H1 (cell line): ENCODE results near the gene LIPA. TPM values are rescaled to one million over a fixed set of nuclear protein-coding genes. Genes with fewer than 3 reads are reported as not detected.

Experiments
- CTCF ChIA-PET: fragments of 300-600 bp; sonication (Branson Sonifier 250); formaldehyde crosslinking; loops from one replicate; lab custom pipeline; 2021; ENCODE audit not compliant: partially characterized antibody; lab: Charles Lee
- POLR2A ChIA-PET: fragments of 300-600 bp; sonication (Branson Sonifier 250); formaldehyde crosslinking; loops from one replicate; lab custom pipeline; 2021; ENCODE audit warnings: inconsistent platforms; ENCODE audit not compliant: partially characterized antibody; lab: Charles Lee
- DNase-seq, 2 experiments: peaks; one replicate each; pipeline versions ENCODE4 v3.0.0 to v3.0.0-alpha.2; 2010 to 2022; ENCODE audit warnings: low spot score in 2 of 2, low read depth in 1 of 2, mixed read lengths in 1 of 2
- FAIRE-seq: peaks from 2 replicates; lab custom pipeline; 2011; peaks lifted over from hg19 to GRCh38; lab: Jason Lieb, UNC
- H2AFZ ChIP-seq: 2 replicates; pipeline ENCODE4 v1.8.1; 2012; ENCODE audit warnings: low read length, inconsistent platforms
- H2AK5ac ChIP-seq: 2 replicates; pipeline ENCODE4 v1.6.1; 2013; ENCODE audit warnings: low read depth, low read length
- H2BK120ac ChIP-seq: replicated peaks from 2 replicates; pipeline ENCODE3; 2013; ENCODE audit warnings: low read depth, low read length, inconsistent platforms
- H2BK12ac ChIP-seq: 2 replicates; pipeline ENCODE4 v1.6.1; 2013; ENCODE audit warnings: low read depth, low read length
- H2BK15ac ChIP-seq: 2 replicates; pipeline ENCODE4 v1.6.1; 2013; ENCODE audit warnings: low read length
- H2BK20ac ChIP-seq: 2 replicates; pipeline ENCODE4 v1.6.1; 2013; ENCODE audit warnings: low read length
- H2BK5ac ChIP-seq: 2 replicates; pipeline ENCODE4 v1.6.1; 2013; ENCODE audit warnings: low read depth, low read length
- H3K14ac ChIP-seq: 2 replicates; pipeline ENCODE4 v1.6.1; 2013; ENCODE audit warnings: inconsistent platforms; ENCODE audit not compliant: insufficient read length
- H3K18ac ChIP-seq: 2 replicates; pipeline ENCODE4 v1.6.1; 2013; ENCODE audit warnings: low read length; ENCODE audit errors: extremely low read depth
- H3K23ac ChIP-seq: 2 replicates; pipeline ENCODE4 v1.6.1; 2013; ENCODE audit warnings: inconsistent platforms; ENCODE audit not compliant: insufficient read length
- H3K23me2 ChIP-seq: 2 replicates; pipeline ENCODE4 v1.6.1; 2013; ENCODE audit warnings: low read depth, low read length
- H3K27ac ChIP-seq: 2 replicates; pipeline ENCODE4 v1.6.1; 2011; ENCODE audit warnings: low read depth, low read length, inconsistent platforms
- H3K27me3 ChIP-seq, 4 experiments: replicated peaks in 1 of 4; 1 replicate in 1 of 4; 2 replicates in 3 of 4; pipeline versions ENCODE4 v1.6.1 to v1.8.1; 2011 to 2013; ENCODE audit warnings: low read length in 3 of 4, mild to moderate bottlenecking in 3 of 4, inconsistent platforms in 2 of 4, mixed read lengths in 2 of 4, moderate library complexity in 1 of 4; ENCODE audit not compliant: control insufficient read depth in 3 of 4, insufficient read depth in 3 of 4; ENCODE audit errors: extremely low read depth in 1 of 4
- H3K36me3 ChIP-seq, 4 experiments: 2 replicates each; pipeline versions ENCODE4 v1.6.1 to v1.8.1; 2011 to 2013; ENCODE audit warnings: mild to moderate bottlenecking in 4 of 4, low read length in 3 of 4, moderate library complexity in 2 of 4, control low read depth in 1 of 4, inconsistent platforms in 1 of 4; ENCODE audit not compliant: insufficient read depth in 4 of 4, control insufficient read depth in 2 of 4
- H3K4ac ChIP-seq: replicated peaks from 2 replicates; pipeline ENCODE3; 2013; ENCODE audit warnings: low read length, low read depth, mixed read lengths, inconsistent platforms; ENCODE audit not compliant: insufficient read length
- H3K4me1 ChIP-seq, 4 experiments: replicated peaks in 1 of 4; 1 replicate in 1 of 4; 2 replicates in 3 of 4; pipeline versions ENCODE4 v1.6.1 to v1.8.1; 2011 to 2013; ENCODE audit warnings: low read length in 3 of 4, inconsistent platforms in 2 of 4, mixed read lengths in 1 of 4; ENCODE audit not compliant: insufficient read depth in 4 of 4, control insufficient read depth in 3 of 4
- H3K4me2 ChIP-seq, 2 experiments: 2 replicates each; pipeline versions ENCODE4 v1.6.1 to v1.8.1; 2011 to 2013; ENCODE audit warnings: low read depth in 2 of 2, low read length in 2 of 2, control low read depth in 1 of 2, inconsistent platforms in 1 of 2, mild to moderate bottlenecking in 1 of 2; ENCODE audit not compliant: insufficient read depth in 1 of 2
- H3K4me3 ChIP-seq, 4 experiments: fragments of 200-600, 300-600 bp in 1 of 4; sonication (generic), shearing (Covaris generic), sonication (Bioruptor Twin) in 1 of 4; 2 replicates each; pipeline versions ENCODE4 v1.5.1 to v1.8.1; 2011 to 2016; ENCODE audit warnings: low read length in 4 of 4, low read depth in 3 of 4, control low read depth in 2 of 4, inconsistent platforms in 2 of 4, mild to moderate bottlenecking in 2 of 4, mixed read lengths in 1 of 4, moderate library complexity in 1 of 4; ENCODE audit not compliant: insufficient read depth in 2 of 4; ENCODE audit errors: extremely low read depth in 1 of 4
- H3K56ac ChIP-seq: replicated peaks from 2 replicates; pipeline ENCODE3; 2013; ENCODE audit warnings: low read depth, mild to moderate bottlenecking, mixed read lengths, low read length, inconsistent platforms; ENCODE audit not compliant: insufficient read length
- H3K79me1 ChIP-seq: 2 replicates; pipeline ENCODE4 v1.6.1; 2013; ENCODE audit warnings: low read depth, low read length, control low read depth
- H3K79me2 ChIP-seq, 2 experiments: 2 replicates each; pipeline versions ENCODE4 v1.6.1 to v1.8.1; 2012 to 2013; ENCODE audit warnings: low read length in 2 of 2, mild to moderate bottlenecking in 2 of 2, inconsistent platforms in 1 of 2; ENCODE audit not compliant: insufficient read depth in 2 of 2, control insufficient read depth in 1 of 2
- H3K9ac ChIP-seq, 4 experiments: replicated peaks in 1 of 4; 1 replicate in 1 of 4; 2 replicates in 3 of 4; pipeline versions ENCODE4 v1.6.1 to v1.8.1; 2011 to 2013; ENCODE audit warnings: low read depth in 3 of 4, low read length in 3 of 4, control low read depth in 2 of 4, mild to moderate bottlenecking in 2 of 4, moderate library complexity in 2 of 4, inconsistent platforms in 1 of 4; ENCODE audit errors: extremely low read depth in 1 of 4
- H3K9me3 ChIP-seq, 2 experiments: 2 replicates each; pipeline versions ENCODE4 v1.6.1 to v1.8.1; 2012 to 2013; ENCODE audit warnings: mild to moderate bottlenecking in 2 of 2, moderate library complexity in 2 of 2, control low read depth in 1 of 2, inconsistent platforms in 1 of 2, low read depth in 1 of 2, low read length in 1 of 2, mixed read lengths in 1 of 2; ENCODE audit not compliant: insufficient read depth in 2 of 2
- H4K20me1 ChIP-seq, 2 experiments: replicated peaks in 1 of 2; 2 replicates each; pipeline versions ENCODE3 to v1.8.1; 2011 to 2013; ENCODE audit warnings: inconsistent platforms in 2 of 2, low read length in 2 of 2, mild to moderate bottlenecking in 1 of 2; ENCODE audit not compliant: insufficient read depth in 2 of 2, control insufficient read depth in 1 of 2
- H4K5ac ChIP-seq: 2 replicates; pipeline ENCODE4 v1.6.1; 2013; ENCODE audit warnings: low read length, low read depth, mixed read lengths, inconsistent platforms; ENCODE audit not compliant: insufficient read length
- H4K8ac ChIP-seq: 2 replicates; pipeline ENCODE4 v1.8.0; 2013; ENCODE audit warnings: mild to moderate bottlenecking, moderate library complexity, low read length, inconsistent platforms; ENCODE audit not compliant: insufficient read depth; ENCODE audit errors: extremely low read depth
- H4K91ac ChIP-seq: replicated peaks from 2 replicates; pipeline ENCODE3; 2013; ENCODE audit warnings: low read length, mixed read lengths, inconsistent platforms; ENCODE audit not compliant: insufficient read length
- HDAC6 ChIP-seq: IDR thresholded peaks from one replicate; pipeline ENCODE4 v1.7.1; 2012; ENCODE audit warnings: low read depth, mild to moderate bottlenecking, inconsistent platforms, low read length, moderate library complexity
- SP4 ChIP-seq: IDR thresholded peaks from 2 replicates; pipeline ENCODE4 v1.6.1; 2012; ENCODE audit warnings: low read length, inconsistent platforms
- WGBS, 2 experiments: shearing (Covaris generic) in 1 of 2; methylation state at CpG; one replicate each; pipeline versions ENCODE4 v1.1.6 to v1.1.7; 2013 to 2015; ENCODE audit warnings: low lambda C conversion rate in 2 of 2, mixed read lengths in 2 of 2, inconsistent platforms in 1 of 2, low coverage in 1 of 2, missing lambda C conversion rate in 1 of 2; ENCODE audit not compliant: insufficient replicate concordance in 2 of 2, insufficient coverage in 1 of 2, insufficient read length in 1 of 2; ENCODE audit errors: extremely low coverage in 1 of 2, missing lambda C conversion rate in 1 of 2; 5-methylcytosine and 5-hydroxymethylcytosine counted together
- polyA plus RNA-seq, 7 experiments: library from polyadenylated mRNA; depleted of rRNA in 3 of 7; stranded (reverse) in 5 of 7; unstranded in 2 of 7; fragments of >200 nt in 5 of 7; fragments of 200-250 nt in 2 of 7; gene quantifications; 1 replicate in 5 of 7; 2 replicates in 1 of 7; 4 replicates in 1 of 7; pipeline versions ENCODE4 v1.2.1 to v1.2.3, GENCODE V29; 2011 to 2013; ENCODE audit warnings: missing spikeins in 2 of 7, mixed read lengths in 2 of 7
- total RNA-seq: library from RNA; stranded (reverse); fragmentation: NEBNext Ultra II Directional; extraction: Animal tissue kit (Norgen Biotek cat#: 25700); gene quantifications from 2 replicates; pipeline ENCODE4 v1.2.1, GENCODE V29; 2021

Gene LIPA
- total and polyA plus RNA-seq, 2 of the 8 experiments (the other 6 are each of a cell fraction or from before 2014, with no cell fraction given), result 18.1 to 32.4 TPM

GRCh38 chr10:89235073-89235798, 16.3 kb downstream of the LIPA start:
- no peak overlapping the region for H2BK5ac ChIP-seq
- H3K14ac ChIP-seq, result no peak overlapping the region
- H2AK5ac ChIP-seq, result no peak overlapping the region
- H3K4me2 ChIP-seq, result peak overlapping the region in 1 of 2 experiments; percentile 38; a peak in 1 of 4 replicates
- H3K4me3 ChIP-seq, result no peak overlapping the region
- H3K23me2 ChIP-seq, result no peaks in the 10 kb centered on the region
- no peak overlapping the region for H2AFZ ChIP-seq
- H3K79me1 ChIP-seq, result no peaks in the 10 kb centered on the region
- H4K20me1 ChIP-seq, result no peaks in the 10 kb centered on the region
- no peak for FAIRE-seq
- H3K56ac ChIP-seq, result no peak overlapping the region
- peaks cover 0 to 6% (median 2%) of the 10 kb centered on the region in 4 experiments; a peak in 4 of 7 replicates for H3K4me1 ChIP-seq
- no peaks in the 10 kb centered on the region for H3K79me2 ChIP-seq
- DNase-seq, result no peak
- H4K91ac ChIP-seq, result peak overlapping the region; percentile 20
- WGBS, 2 experiments, result 78% methylated on average over 12 of the region's 12 CpGs; no CpG with 5 or more reads in 1 of the 2 experiments
- no peak overlapping the region for H2BK120ac ChIP-seq
- no peak overlapping the region; the same call in 1 of the 2 replicates for H2BK15ac ChIP-seq
- ChIA-PET CTCF (interaction anchor here (0.6 to 3.1 kb wide), 10 partner anchors 9 to 303 kb away, joined by 3 to 21 read pairs (median 5); no protein-coding TSS in a partner anchor), POLR2A (no interaction called here)
- H2BK12ac ChIP-seq, result no peak overlapping the region
- H3K9ac ChIP-seq, result no peak overlapping the region
- H4K5ac ChIP-seq, result peak overlapping the region; percentile 23
- H3K9me3 ChIP-seq, result no peaks in the 10 kb centered on the region
- H3K23ac ChIP-seq, result no peak overlapping the region
- H3K36me3 ChIP-seq, result no peaks in the 10 kb centered on the region
- H3K18ac ChIP-seq, result no peak overlapping the region
- H2BK20ac ChIP-seq, result no peak overlapping the region
- H4K8ac ChIP-seq, result 0 out of 2 replicates have a peak overlapping the region, but pooled peaks have one; percentile 11
- no peaks in the 10 kb centered on the region for H3K27me3 ChIP-seq
- no peak overlapping the region for H3K27ac ChIP-seq
- TF ChIP-seq HDAC6 (no peak), SP4 (no peak)
- TF ChIP-seq, all 59 proteins: peak for 0
- H3K4ac ChIP-seq, result no peak overlapping the region
